GM21619 (cell line): Measurements from ENCODE around the gene ZNF692.
"Not testable (repeated sequence)": the region's sequence is repeated elsewhere in the genome, so short reads cannot be mapped to it uniquely, and the experiment has no call there.

ENCODE experiments used
- ATAC-seq: cut with Tn5 transposase; IDR thresholded peaks from one replicate; pipeline ENCODE4 v1.9.1; 2021; ENCODE audit not compliant: unreplicated experiment

The ZNF692 gene

GRCh38 chr1:248882427-248882826 lies 23.5 kb upstream of the ZNF692 start:
- not testable (repeated sequence) for ATAC-seq

- ATAC-seq, result no peak
Observed at GRCh38 chr1:248881261-248881660, 22.4 kb upstream of the ZNF692 start.

- peak; percentile 50 for ATAC-seq
Observed at GRCh38 chr1:248873993-248874533, 15.2 kb upstream of the ZNF692 start.

GRCh38 chr1:248873409-248873992 lies 14.6 kb upstream of the ZNF692 start:
- peak; percentile 80 for ATAC-seq

GRCh38 chr1:248872752-248873408 lies 14.0 kb upstream of the ZNF692 start:
- peak; percentile 34 for ATAC-seq

GRCh38 chr1:248871837-248872401 lies 13.0 kb upstream of the ZNF692 start:
- no peak for ATAC-seq

GRCh38 chr1:248862998-248863881 lies 4.4 kb upstream of the ZNF692 start:
- ATAC-seq, result peak; percentile 62

- peak; percentile 4 for ATAC-seq
Observed at GRCh38 chr1:248862695-248862997, 3.8 kb upstream of the ZNF692 start.

- ATAC-seq, result no peak
Observed at GRCh38 chr1:248861616-248862015, 2.7 kb upstream of the ZNF692 start.

- no peak for ATAC-seq
Observed at GRCh38 chr1:248860007-248860406, 1.1 kb upstream of the ZNF692 start.

- ATAC-seq, result peak; percentile 36
Observed at GRCh38 chr1:248858096-248858890, 592 bp downstream of the ZNF692 start.

- no peak for ATAC-seq
Observed at GRCh38 chr1:248857749-248858095, 1.2 kb downstream of the ZNF692 start.

- no peak for ATAC-seq
Observed at GRCh38 chr1:248857201-248857600, 1.7 kb downstream of the ZNF692 start.

GRCh38 chr1:248856176-248856575 lies 2.7 kb downstream of the ZNF692 start:
- no peak for ATAC-seq

GRCh38 chr1:248855580-248855979 lies 3.3 kb downstream of the ZNF692 start:
- no peak for ATAC-seq

- no peak for ATAC-seq
Observed at GRCh38 chr1:248853663-248854375, 5.1 kb downstream of the ZNF692 start.

- no peak for ATAC-seq
Observed at GRCh38 chr1:248852481-248853405, 6.1 kb downstream of the ZNF692 start.

GRCh38 chr1:248851390-248851789 lies 7.5 kb downstream of the ZNF692 start:
- ATAC-seq, result no peak
